ENCODE data around the gene ID4. TPM values are rescaled to one million over a fixed set of nuclear protein-coding genes. Genes with fewer than 3 reads are reported as not detected.

ID4 gene, protein sequence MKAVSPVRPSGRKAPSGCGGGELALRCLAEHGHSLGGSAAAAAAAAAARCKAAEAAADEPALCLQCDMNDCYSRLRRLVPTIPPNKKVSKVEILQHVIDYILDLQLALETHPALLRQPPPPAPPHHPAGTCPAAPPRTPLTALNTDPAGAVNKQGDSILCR
- total RNA-seq (2021; ENCODE audit: unreplicated experiment) (0.10 TPM), Bru-seq, nascent RNA (percentile 46 among the genes with signal in this experiment), BruChase-seq, experiment 1, labeled RNA remaining after a 6-hour chase (percentile 25 among the genes with signal in this experiment), BruChase-seq, experiment 2, labeled RNA remaining after a 2-hour chase (percentile 47 among the genes with signal in this experiment)
- polyA plus RNA-seq (2012) = 0.09 and 0.13 TPM in 2 replicates
- long read RNA-seq, partial matches to known transcripts = 3 of 3 reads
- long read RNA-seq, other reads (novel, unspliced or antisense) = 0 of 3 reads

DNA sequence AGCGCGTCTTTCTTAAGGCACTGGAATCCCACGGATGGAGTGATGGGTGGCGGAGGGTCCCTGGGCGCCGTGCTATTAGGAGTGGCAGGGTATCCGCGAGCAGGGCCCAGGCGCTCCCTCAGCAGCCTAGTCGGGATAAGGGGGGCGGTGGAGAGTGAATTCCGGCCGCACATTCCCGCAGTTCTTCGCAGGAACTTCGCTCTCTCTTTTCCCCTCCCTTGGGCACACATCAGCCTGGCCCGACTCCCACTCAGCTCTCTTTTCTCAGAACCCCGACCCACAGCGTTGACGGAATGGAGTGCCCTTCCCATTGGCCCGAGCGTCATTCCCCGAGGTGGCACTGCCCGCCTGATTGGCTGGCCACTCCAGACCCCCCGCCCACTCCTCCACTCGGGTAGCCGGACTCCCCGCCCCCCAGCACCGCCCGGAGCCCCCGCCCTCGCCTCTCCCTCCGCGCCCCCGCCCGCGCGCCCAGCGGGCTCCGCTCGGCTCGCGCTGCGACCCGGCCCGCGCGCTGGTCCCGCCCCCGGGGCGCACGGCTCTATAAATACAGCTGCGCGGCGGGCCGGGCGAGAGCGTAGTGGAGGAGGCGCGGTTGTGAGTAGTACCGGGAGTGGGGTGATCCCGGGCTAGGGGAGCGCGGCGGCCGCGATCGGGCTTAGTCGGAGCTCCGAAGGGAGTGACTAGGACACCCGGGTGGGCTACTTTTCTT is at the start of gene ID4:
Gene ID4, plus strand, starts transcription at position 572 of the 712 bp plus-strand sequence. CDS start 385 bp downstream, outside the sequence.
- H3K36me3 ChIP-seq (ENCODE audit: control insufficient read depth in 1 of 2, insufficient read depth in 2 of 2, low read length in 2 of 2) = no peaks in the 10 kb centered on the region
- peak within 1 kb of the TSS; percentile 95 for H2AFZ ChIP-seq (ENCODE audit: low read depth, low read length, poor library complexity, severe bottlenecking)
- BruUV-seq (replicated peaks) = no TSS peak
- TF ChIP-seq, protein P1, sequence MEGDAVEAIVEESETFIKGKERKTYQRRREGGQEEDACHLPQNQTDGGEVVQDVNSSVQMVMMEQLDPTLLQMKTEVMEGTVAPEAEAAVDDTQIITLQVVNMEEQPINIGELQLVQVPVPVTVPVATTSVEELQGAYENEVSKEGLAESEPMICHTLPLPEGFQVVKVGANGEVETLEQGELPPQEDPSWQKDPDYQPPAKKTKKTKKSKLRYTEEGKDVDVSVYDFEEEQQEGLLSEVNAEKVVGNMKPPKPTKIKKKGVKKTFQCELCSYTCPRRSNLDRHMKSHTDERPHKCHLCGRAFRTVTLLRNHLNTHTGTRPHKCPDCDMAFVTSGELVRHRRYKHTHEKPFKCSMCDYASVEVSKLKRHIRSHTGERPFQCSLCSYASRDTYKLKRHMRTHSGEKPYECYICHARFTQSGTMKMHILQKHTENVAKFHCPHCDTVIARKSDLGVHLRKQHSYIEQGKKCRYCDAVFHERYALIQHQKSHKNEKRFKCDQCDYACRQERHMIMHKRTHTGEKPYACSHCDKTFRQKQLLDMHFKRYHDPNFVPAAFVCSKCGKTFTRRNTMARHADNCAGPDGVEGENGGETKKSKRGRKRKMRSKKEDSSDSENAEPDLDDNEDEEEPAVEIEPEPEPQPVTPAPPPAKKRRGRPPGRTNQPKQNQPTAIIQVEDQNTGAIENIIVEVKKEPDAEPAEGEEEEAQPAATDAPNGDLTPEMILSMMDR (IDR thresholded peaks at IDR 0.05 in 2 of 3, conservative IDR thresholded peaks at IDR 0.05 in 1 of 3; ENCODE audit: borderline replicate concordance in 1 of 3, insufficient read depth in 1 of 3, low read depth in 2 of 3, low read length in 2 of 3) = no peak
- TF ChIP-seq SIN3A (IDR thresholded peaks at IDR 0.05; ENCODE audit: low read depth) (no peak), EZH2phosphoT487 (IDR thresholded peaks at IDR 0.05; ENCODE audit: borderline replicate concordance) (no peak), TCF7L2 (IDR thresholded peaks at IDR 0.05; ENCODE audit: borderline replicate concordance, extremely low read depth, insufficient read depth, insufficient read length) (no peak), RAD21 (IDR thresholded peaks at IDR 0.05; ENCODE audit: low read depth) (no peak), ZFX (IDR thresholded peaks at IDR 0.05) (no peak), POLR2A (IDR thresholded peaks at IDR 0.05; ENCODE audit: borderline replicate concordance, extremely low read depth, insufficient read depth, insufficient read length) (no peak), SRF (IDR thresholded peaks at IDR 0.05; ENCODE audit: low read depth) (no peak), FOSL1 (IDR thresholded peaks at IDR 0.05; ENCODE audit: low read depth) (no peak), YY1 (IDR thresholded peaks at IDR 0.05; ENCODE audit: extremely low read depth, insufficient replicate concordance, low read depth, low read length) (no peak)
- TF ChIP-seq, protein P2, sequence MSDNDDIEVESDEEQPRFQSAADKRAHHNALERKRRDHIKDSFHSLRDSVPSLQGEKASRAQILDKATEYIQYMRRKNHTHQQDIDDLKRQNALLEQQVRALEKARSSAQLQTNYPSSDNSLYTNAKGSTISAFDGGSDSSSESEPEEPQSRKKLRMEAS (IDR thresholded peaks at IDR 0.05) = no peak
- RAD21 ChIA-PET (ENCODE audit: low non-redundant PET in 1 of 2, low total read pairs in 2 of 2, uncharacterized antibody in 2 of 2, unreplicated experiment in 2 of 2) = no interaction called here
- peaks cover 5% of the 10 kb centered on the region; the same call in 1 of the 2 replicates for H3K27me3 ChIP-seq (ENCODE audit: insufficient read depth, low read length)
- peak within 1 kb of the TSS; percentile 95 for H3K4me2 ChIP-seq (ENCODE audit: low read length)
- H3K4me1 ChIP-seq (ENCODE audit: control insufficient read depth in 1 of 2, insufficient read depth in 2 of 2, low read length in 2 of 2) = peaks cover 11 to 24% of the 10 kb centered on the region in 2 experiments; a peak in 3 of 4 replicates
- no peaks in the 10 kb centered on the region for H4K20me1 ChIP-seq (ENCODE audit: insufficient read depth)
- H3K27ac ChIP-seq (ENCODE audit: low read depth, low read length) = peak within 1 kb of the TSS; percentile 76
- H3K4me3 ChIP-seq (replicated peaks in 1 of 2; ENCODE audit: low read depth in 1 of 2, low read length in 2 of 2) = peak within 1 kb of the TSS; percentile 65 to 77
- intact Hi-C loops (cut with micrococcal nuclease) = no loop called here
- no peaks in the 10 kb centered on the region for H3K9me2 ChIP-seq (ENCODE audit: insufficient read depth)
- H3K79me2 ChIP-seq (ENCODE audit: insufficient read depth, low read length) = no peaks in the 10 kb centered on the region
- H3K9ac ChIP-seq (ENCODE audit: low read length) = peak within 1 kb of the TSS; percentile 62
- no peaks in the 10 kb centered on the region for H3K9me3 ChIP-seq (ENCODE audit: control insufficient read depth in 1 of 2, insufficient read depth in 1 of 2, low read depth in 1 of 2, low read length in 2 of 2)
- DNase-seq (ENCODE audit: low read depth, low spot score) = no peak
- CTCF ChIA-PET = no interaction called here
- no peak for ATAC-seq
- POLR2A ChIA-PET = no interaction called here

Data from HCT116 (cell line).